Loucy (cell line): ENCODE results near the gene BAIAP3.

Source experiments
- CTCF ChIP-seq: fragments of 200-600 bp; sonication (generic); conservative IDR thresholded peaks from 2 replicates; pipeline ENCODE4 v1.5.1; 2014; ENCODE audit warnings: mild to moderate bottlenecking, antibody characterized with exemption, low read length
- EZH2phosphoT487 ChIP-seq: fragments of 200-600 bp; IDR thresholded peaks from 2 replicates; pipeline ENCODE4 v1.6.1; 2018; ENCODE audit warnings: antibody characterized with exemption, mild to moderate bottlenecking, moderate library complexity, borderline replicate concordance

- TF ChIP-seq CTCF, result no peak
- TF ChIP-seq EZH2phosphoT487, result no peak
These were observed 46.8 kb downstream of the BAIAP3 start for GRCh38 chr16:1380195-1380594.
